Adipocyte (in vitro differentiated cells): ENCODE data around the gene POLR1A.
A peak's percentile ranks its signal among the peaks of the same experiment; 100 is the strongest.

Source experiments
- DNase-seq: peaks from one replicate; pipeline ENCODE4 v3.0.0-alpha.2; 2015; ENCODE audit warnings: low read depth
- H3K27me3 ChIP-seq: replicated peaks from 2 replicates; pipeline ENCODE4 v1.7.0; 2013; ENCODE audit warnings: mild to moderate bottlenecking, low read length, moderate library complexity; ENCODE audit not compliant: control insufficient read depth, insufficient read depth
- H3K36me3 ChIP-seq: 2 replicates; pipeline ENCODE4 v1.7.0; 2013; ENCODE audit warnings: low read length, mild to moderate bottlenecking, moderate library complexity; ENCODE audit not compliant: control insufficient read depth, insufficient read depth, severe bottlenecking
- H3K4me1 ChIP-seq: 2 replicates; pipeline ENCODE4 v1.7.0; 2013; ENCODE audit warnings: mild to moderate bottlenecking, low read length, moderate library complexity; ENCODE audit not compliant: control insufficient read depth, insufficient read depth
- H3K4me3 ChIP-seq: 2 replicates; pipeline ENCODE4 v1.7.0; 2013; ENCODE audit warnings: mild to moderate bottlenecking, low read length, moderate library complexity
- H3K9ac ChIP-seq: 2 replicates; pipeline ENCODE4 v1.7.0; 2013; ENCODE audit warnings: mild to moderate bottlenecking, low read length, moderate library complexity
- H3K9me3 ChIP-seq: 2 replicates; pipeline ENCODE4 v1.7.0; 2013; ENCODE audit warnings: mild to moderate bottlenecking, low read length, moderate library complexity; ENCODE audit not compliant: control insufficient read depth

Gene POLR1A

DNA sequence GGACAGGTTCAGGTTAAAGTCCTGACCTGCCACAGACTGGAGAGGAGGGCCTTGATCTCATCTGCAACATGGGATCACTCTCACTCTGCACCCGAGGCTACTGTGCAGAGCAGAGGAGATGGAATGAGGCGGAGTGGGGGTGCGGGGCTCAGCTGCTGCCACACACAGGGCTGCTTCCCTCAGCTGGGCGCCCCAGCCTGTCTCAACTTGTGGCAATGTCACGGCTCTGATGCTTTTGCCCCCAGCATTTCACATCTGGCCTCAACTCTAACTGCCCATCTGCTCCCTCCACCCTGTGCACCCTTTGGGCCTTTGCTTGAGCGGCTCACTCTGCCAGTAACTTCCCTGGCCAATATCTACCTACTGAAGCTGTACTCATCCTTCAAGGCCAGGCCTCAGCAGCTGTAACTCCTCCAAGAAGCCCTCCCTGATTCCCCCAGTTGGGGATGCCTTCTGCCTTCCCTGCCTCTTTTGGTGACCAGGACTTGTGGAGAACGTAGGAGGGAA is 70.3 kb downstream of the POLR1A start:
- peaks cover 31% of the 10 kb centered on the region for H3K4me1 ChIP-seq
- no peak overlapping the region for H3K4me3 ChIP-seq
- H3K36me3 ChIP-seq = peaks cover 71% of the 10 kb centered on the region
- peak overlapping the region; percentile 74 for H3K9ac ChIP-seq
- DNase-seq = no peak
- no peaks in the 10 kb centered on the region for H3K9me3 ChIP-seq
- H3K27me3 ChIP-seq = no peaks in the 10 kb centered on the region

- H3K4me1 ChIP-seq = peaks cover 31% of the 10 kb centered on the region
- H3K27me3 ChIP-seq = no peaks in the 10 kb centered on the region
- H3K9me3 ChIP-seq = no peaks in the 10 kb centered on the region
- DNase-seq = no peak
- H3K9ac ChIP-seq = no peak overlapping the region
- peaks cover 71% of the 10 kb centered on the region for H3K36me3 ChIP-seq
- H3K4me3 ChIP-seq = no peak overlapping the region
These were observed 71.7 kb downstream of the POLR1A start for GRCh38 chr2:86033751-86034692.

GRCh38 chr2:86032861-86033595 is 72.7 kb downstream of the POLR1A start:
- Histone ChIP-seq H3K36me3 (peaks cover 74% of the 10 kb centered on the region), H3K9me3 (no peaks in the 10 kb centered on the region), H3K4me1 (peaks cover 26% of the 10 kb centered on the region), H3K9ac (no peak overlapping the region), H3K4me3 (no peak overlapping the region), H3K27me3 (no peaks in the 10 kb centered on the region)
- DNase-seq = no peak

DNA sequence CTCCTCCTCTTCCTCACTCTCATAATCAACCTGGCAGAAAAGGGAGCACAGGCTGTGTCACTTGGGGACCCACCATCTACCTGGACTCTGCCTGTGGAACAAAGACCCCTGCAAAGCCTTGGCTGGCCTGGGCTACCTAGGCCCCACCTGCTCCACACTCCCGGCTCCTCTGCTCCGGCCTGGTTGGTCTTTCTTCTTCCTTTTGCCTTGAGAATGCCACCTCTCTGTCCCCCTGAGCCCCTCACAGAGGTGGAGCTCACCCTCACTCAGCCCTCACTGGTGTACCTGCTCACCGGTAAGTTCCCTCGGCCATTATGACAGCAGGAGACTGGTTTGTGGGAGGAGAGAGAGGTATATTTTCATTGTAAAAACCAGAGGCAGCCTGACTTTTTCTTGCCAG is 74.1 kb downstream of the POLR1A start:
- no peak overlapping the region for H3K9ac ChIP-seq
- DNase-seq = no peak
- H3K36me3 ChIP-seq = peaks cover 88% of the 10 kb centered on the region
- H3K4me3 ChIP-seq = no peak overlapping the region
- peaks cover 12% of the 10 kb centered on the region for H3K4me1 ChIP-seq
- H3K27me3 ChIP-seq = no peaks in the 10 kb centered on the region
- no peaks in the 10 kb centered on the region for H3K9me3 ChIP-seq

- Histone ChIP-seq H3K4me3 (no peak overlapping the region), H3K9me3 (no peaks in the 10 kb centered on the region), H3K27me3 (no peaks in the 10 kb centered on the region), H3K36me3 (peaks cover 92% of the 10 kb centered on the region), H3K4me1 (peaks cover 7% of the 10 kb centered on the region), H3K9ac (no peak overlapping the region)
- DNase-seq = no peak
These were observed 74.5 kb downstream of the POLR1A start for GRCh38 chr2:86031151-86031550.

DNA sequence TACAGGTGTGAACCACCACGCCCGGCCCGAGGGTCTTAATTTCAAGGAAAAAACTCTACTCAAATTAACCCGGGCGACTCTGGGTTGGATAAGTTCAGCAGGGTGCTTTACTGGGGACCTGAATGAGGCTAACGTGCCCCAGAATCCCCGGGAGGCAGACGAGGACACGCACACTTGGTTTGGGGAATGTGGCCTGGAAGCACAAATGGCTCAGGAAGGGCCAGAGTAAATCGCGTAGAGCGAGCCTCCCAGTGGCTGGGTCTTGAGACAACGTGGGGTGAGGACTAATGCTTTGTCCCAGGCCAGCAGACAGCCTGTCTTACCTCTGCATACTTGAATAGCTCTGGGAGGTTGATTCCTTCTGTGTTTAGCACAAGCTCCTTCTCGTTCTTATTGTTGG is 75.8 kb downstream of the POLR1A start:
- H3K4me3 ChIP-seq = no peak overlapping the region
- H3K36me3 ChIP-seq = peaks cover 96% of the 10 kb centered on the region
- H3K27me3 ChIP-seq = no peaks in the 10 kb centered on the region
- no peaks in the 10 kb centered on the region for H3K9me3 ChIP-seq
- DNase-seq = no peak
- H3K4me1 ChIP-seq = no peaks in the 10 kb centered on the region
- H3K9ac ChIP-seq = no peak overlapping the region

DNA sequence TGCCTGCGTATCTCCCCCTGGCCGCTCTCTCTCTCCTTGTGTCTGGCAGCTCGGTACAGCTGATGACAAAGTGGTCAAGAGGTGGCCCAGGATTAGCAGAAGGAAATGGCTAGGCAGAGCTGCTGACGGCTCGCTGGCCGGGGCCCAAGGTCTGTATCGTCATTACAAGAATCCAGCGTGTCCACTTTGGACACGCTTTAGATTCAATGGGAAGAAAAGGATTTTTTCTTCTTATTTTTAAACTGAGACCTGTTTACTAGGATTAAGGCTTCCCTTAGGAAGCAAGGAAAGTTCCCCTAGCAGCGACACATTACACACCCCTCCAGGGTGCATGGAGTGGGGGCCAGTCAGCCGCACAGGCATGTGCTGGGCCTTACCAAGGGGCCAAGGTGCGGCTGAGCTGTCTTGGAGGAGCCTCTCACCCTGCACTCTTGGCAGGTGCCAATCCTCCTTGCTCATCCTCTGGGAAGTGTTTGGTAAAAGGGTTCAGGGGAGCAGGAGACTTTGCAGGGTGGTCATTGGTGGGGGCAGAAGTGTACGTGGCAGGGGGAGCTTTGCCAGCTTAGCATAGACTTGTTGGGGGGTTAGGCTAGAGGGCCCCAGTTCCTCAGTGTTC is 76.8 kb downstream of the POLR1A start:
- Histone ChIP-seq H3K9me3 (no peaks in the 10 kb centered on the region), H3K27me3 (no peaks in the 10 kb centered on the region), H3K4me3 (no peak overlapping the region), H3K4me1 (no peaks in the 10 kb centered on the region), H3K36me3 (peaks cover 94% of the 10 kb centered on the region), H3K9ac (no peak overlapping the region)
- DNase-seq = no peak

- no peaks in the 10 kb centered on the region for H3K4me1 ChIP-seq
- H3K36me3 ChIP-seq = peaks cover 88% of the 10 kb centered on the region
- H3K9me3 ChIP-seq = no peaks in the 10 kb centered on the region
- DNase-seq = no peak
- no peaks in the 10 kb centered on the region for H3K27me3 ChIP-seq
- H3K9ac ChIP-seq = no peak overlapping the region
- no peak overlapping the region for H3K4me3 ChIP-seq
These were observed 77.5 kb downstream of the POLR1A start for GRCh38 chr2:86027922-86028765.

DNA sequence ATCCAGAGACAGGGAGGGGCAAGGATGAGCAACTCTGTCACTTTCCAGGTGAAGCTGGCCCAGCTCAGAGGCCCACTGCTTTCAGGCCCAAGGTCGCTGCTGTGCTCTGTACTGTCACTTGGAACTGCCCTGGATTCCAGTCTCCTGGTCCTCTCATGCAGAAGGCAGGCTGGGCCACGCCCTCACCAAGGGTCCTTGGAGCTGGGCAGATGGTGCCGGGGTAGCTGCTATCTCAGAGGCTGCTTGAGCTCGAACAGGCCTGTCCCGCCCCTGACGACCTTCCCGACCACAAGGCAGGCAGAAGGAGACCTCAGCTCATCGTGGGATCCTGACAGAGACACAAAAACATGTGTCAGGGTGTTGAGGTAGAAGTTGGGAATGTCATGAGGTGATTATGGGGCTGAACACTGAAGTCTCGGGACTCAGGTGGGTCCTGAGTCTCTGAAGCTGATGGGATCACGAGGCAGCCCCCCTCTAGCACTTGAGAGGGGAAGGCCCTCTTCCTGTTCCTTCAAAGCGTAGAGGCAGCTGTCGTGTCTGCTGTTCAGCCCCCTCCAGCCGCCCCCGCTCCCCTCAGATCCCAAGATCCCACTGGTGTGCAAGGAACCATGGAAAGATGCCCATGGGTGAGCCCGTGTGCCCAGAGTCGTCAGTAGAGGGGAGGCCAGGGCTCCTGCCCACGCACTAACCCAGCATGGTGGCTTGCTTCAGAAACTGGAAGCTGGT is 78.3 kb downstream of the POLR1A start:
- Histone ChIP-seq H3K9ac (no peak overlapping the region), H3K36me3 (peaks cover 80% of the 10 kb centered on the region), H3K4me1 (no peaks in the 10 kb centered on the region), H3K27me3 (no peaks in the 10 kb centered on the region), H3K4me3 (no peak overlapping the region), H3K9me3 (no peaks in the 10 kb centered on the region)
- no peak for DNase-seq

DNA sequence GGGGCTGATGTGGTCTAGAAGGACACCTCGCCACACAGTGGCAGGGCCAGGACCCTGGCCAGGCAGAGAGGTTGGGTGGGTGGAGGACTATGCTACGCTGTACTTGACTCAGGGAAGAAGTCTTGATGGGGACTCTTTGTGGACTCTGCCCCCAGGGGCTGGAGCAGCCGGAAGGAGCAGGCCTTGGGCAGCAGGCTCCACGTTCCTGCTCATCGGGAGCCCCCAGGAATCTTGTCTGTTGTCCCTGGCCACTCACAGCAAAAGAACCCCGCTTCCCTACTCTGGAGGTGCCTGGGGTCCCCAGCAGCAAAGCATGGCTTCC is 79.0 kb downstream of the POLR1A start:
- Histone ChIP-seq H3K9ac (no peak overlapping the region), H3K27me3 (no peaks in the 10 kb centered on the region), H3K4me1 (no peaks in the 10 kb centered on the region), H3K4me3 (no peak overlapping the region), H3K9me3 (no peaks in the 10 kb centered on the region), H3K36me3 (peaks cover 73% of the 10 kb centered on the region)
- DNase-seq = no peak
